Raji (cell line): ENCODE measurements around the gene SGCA.

Source experiments
- POLR2A ChIP-seq: IDR thresholded peaks from 2 replicates; pipeline ENCODE4 v1.6.1; 2011; ENCODE audit warnings: low read depth, low read length, control low read depth; ENCODE audit not compliant: insufficient read depth

The SGCA gene

GRCh38 chr17:50166518-50167181 is 845 bp downstream of the SGCA start:
- no peak for TF ChIP-seq POLR2A

DNA sequence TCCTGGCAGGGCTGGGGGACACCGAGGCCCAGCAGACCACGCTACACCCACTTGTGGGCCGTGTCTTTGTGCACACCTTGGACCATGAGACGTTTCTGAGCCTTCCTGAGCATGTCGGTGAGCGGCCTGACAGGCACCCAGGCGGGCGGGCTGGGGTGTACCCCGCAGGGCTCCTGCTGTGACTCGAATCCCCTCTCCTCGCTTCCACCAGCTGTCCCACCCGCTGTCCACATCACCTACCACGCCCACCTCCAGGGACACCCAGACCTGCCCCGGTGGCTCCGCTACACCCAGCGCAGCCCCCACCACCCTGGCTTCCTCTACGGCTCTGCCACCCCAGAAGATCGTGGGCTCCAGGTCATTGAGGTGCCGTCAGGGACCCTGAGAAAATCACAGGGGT is 1.6 kb downstream of the SGCA start:
- TF ChIP-seq POLR2A: no peak

- TF ChIP-seq POLR2A: no peak
Measured at GRCh38 chr17:50168319-50168718, 2.5 kb downstream of the SGCA start.

GRCh38 chr17:50169121-50169764 is 3.4 kb downstream of the SGCA start:
- TF ChIP-seq POLR2A: no peak

DNA sequence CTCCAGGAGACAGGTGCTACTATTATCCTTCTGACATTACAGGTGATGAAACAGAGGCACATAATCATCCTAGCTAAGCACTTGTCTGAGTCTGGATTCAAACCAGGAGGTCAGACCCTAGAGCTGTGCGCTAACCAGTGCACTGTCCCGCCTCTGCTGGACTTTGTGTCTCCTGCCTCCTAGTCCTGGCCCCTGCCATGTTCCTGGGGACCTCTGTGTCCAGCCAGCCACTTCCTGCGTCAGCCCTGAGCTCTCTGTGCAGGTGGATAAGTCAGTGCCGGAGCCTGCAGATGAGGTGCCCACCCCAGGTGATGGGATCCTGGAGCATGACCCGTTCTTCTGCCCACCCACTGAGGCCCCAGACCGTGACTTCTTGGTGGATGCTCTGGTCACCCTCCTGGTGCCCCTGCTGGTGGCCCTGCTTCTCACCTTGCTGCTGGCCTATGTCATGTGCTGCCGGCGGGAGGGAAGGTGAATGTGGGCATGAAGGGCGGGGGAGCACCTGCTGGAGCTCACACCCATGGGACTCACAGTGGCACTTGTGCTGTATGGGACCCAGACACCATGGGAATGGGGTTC is 4.2 kb downstream of the SGCA start:
- no peak for TF ChIP-seq POLR2A

DNA sequence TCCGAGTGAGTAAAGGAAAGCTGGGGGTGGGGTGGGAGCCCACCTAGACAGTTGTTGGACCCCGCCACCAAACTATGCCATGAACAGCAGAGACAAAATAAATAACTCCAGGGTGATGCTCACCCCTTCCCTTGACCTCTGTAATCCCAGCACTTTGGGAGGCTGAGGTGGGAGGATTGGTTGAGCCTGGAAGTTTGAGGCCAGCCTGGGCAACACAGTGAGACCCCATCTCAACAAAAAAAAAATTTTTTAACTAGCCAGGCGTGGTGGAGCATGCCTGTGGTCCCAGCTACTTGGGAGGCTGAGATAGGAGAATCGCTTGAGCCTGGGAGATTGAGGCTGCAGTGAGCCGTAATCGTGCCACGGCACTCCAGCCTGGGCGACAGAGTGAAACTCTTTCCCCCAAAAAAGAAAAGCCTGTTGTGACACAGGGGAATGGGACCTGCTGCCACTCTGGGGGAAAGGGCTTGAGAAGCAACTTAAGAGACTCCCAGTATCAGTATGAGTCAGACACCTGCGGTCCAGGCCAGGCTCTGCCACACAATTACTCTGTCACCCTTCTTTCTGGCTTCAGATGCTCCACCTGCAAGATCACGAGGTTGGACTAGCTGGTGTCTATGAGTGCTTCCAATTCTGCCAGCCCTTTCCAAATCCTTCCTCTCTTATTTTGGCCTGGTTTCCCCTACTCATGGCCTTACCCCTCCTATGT is 5.0 kb downstream of the SGCA start:
- TF ChIP-seq POLR2A: no peak

GRCh38 chr17:50171371-50172071 is 5.7 kb downstream of the SGCA start:
- no peak for TF ChIP-seq POLR2A

- TF ChIP-seq POLR2A: no peak
Measured at GRCh38 chr17:50172130-50172529, 6.3 kb downstream of the SGCA start.

DNA sequence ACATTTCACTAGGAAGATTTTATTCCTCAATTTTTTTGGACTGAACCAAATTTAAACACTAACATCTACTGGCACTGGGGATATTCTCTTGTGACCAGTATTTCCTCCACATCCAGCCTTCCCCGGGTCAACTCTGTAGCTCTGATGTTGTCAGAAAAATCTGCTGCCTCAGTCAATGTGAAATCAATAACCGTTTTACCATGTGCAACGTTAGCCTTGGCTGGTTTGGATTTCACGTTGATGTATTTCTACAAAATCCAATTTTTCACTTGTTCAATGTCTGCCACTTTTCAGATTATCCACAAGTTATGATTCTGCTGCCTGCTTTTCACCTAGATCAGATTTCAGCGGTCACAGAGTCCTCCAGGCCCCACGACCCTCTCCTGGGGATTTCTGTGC is 7.1 kb downstream of the SGCA start:
- TF ChIP-seq POLR2A: no peak

DNA sequence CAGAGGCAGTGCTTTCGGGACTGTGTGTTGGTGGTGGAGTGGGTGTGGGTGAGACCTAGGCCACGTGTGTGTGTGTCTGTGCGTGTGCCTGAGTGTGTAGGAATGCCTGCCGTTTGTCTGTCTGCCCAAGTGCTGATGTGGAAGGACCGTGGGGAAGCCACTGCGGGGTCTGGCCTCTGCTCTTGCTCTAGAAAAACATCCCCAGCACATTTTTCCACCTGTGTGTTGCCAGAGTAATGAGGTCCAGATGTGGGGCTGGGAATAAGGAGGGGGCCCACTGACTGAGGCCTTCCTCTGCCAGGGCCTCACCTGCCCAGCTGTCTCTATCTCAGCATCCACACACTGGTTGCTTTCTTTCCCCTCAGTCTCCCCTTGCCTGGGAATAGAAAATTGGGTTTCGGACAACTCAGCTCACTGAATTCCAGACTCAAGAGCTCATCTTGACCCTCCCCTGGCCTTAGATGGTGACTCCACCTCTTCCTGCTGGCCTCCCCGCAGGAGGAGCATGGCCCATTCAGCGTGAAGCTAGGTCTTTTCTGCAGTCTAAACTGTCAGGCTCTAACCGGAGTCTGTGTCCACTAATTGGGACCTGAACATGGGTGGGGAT is 7.6 kb downstream of the SGCA start:
- no peak for TF ChIP-seq POLR2A

DNA sequence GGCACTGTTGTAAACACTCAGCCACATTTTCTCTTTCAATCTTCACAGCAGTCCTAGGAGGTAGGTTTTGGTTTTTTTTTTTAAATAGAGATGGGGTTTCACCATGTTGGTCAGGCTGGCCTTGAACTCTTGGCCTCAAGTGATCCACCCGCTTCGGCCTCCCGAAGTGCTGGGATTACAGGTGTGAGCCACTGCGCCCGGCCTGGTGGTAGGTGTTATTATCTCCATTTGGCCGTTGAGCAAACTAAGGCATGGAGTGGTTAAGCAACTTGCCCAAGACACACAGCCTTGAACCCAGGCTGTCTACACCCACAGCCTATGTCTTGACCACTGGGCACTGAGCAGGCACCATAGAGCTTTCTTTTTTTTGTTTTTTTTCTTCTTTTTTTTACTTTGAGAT is 8.6 kb downstream of the SGCA start:
- TF ChIP-seq POLR2A: no peak

- no peak for TF ChIP-seq POLR2A
Measured at GRCh38 chr17:50175035-50175807, 9.4 kb downstream of the SGCA start.

DNA sequence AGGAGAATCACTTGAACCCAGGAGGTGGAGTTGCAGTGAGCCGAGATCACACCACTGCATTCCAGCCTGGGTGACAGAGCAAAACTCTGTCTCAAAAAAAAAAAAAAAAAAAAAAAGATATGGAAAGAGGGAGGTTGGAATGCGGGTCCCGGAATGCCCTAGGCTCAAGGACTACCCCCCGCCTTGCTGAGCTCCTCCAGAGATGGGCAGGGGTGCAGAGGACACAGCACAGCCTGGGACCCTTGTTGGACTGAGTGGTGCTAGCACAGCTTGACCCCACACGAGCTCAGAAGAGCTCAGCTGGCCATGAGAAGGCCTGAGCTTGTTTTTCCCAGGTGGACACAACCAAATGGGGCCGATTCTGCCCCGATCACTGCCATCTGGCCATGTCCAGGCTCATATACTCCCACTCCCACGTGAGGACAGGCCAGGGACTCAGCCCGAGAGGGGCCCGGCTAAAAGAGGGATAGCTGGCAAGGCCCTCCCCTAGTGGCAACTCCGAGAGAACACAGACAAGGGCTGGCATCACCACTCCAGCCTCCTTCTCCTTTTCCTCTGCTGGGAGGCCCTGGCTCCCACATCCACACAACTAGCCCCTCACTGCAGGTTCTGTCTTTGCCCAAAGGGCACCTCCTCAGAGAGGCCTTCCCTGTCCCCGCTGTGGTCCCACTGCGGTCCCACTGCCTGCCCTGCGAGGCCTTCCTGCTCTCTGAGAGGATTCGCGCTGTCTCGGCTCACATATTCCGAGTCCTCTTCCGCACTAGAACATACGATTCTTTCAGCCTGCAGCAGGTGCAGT is 11.0 kb downstream of the SGCA start:
- no peak for TF ChIP-seq POLR2A
